ENCODE data around the gene SERINC2. TPM values are rescaled to one million over a fixed set of nuclear protein-coding genes. Genes with fewer than 3 reads are reported as not detected.

Gene SERINC2
- total and polyA plus RNA-seq, 2 experiments from 2014 or later, result 20.5 to 23.3 TPM

- peaks cover 3% of the 10 kb centered on the region; the same call in 1 of the 2 replicates for H3K4me1 ChIP-seq (ENCODE audit: insufficient read depth)
- no peaks in the 10 kb centered on the region for H3K27me3 Mint-ChIP-seq (ENCODE audit: insufficient read depth, low read depth, poor library complexity)
- H3K4me2 ChIP-seq, result no peak overlapping the region
- H3K4me3 Mint-ChIP-seq, result no peak overlapping the region
- H3F3A ChIP-seq (replicated peaks; ENCODE audit: low read depth), result no peaks in the 10 kb centered on the region
- H3K79me2 ChIP-seq (replicated peaks; ENCODE audit: insufficient read depth), result no peaks in the 10 kb centered on the region
- no peaks in the 10 kb centered on the region for H3K36me3 ChIP-seq (ENCODE audit: insufficient read depth)
- no peaks in the 10 kb centered on the region for H4K20me1 ChIP-seq (replicated peaks; ENCODE audit: insufficient read depth)
- 0 out of 2 replicates have a peak overlapping the region, but pooled peaks have one; percentile 63 for H2AFZ ChIP-seq
- H3K27ac ChIP-seq (ENCODE audit: low read depth), result no peak overlapping the region
- H3K9me2 ChIP-seq (ENCODE audit: insufficient read depth), result peaks cover 4% of the 10 kb centered on the region; the same call in 1 of the 2 replicates
- no peak overlapping the region for H3K4me3 ChIP-seq
- H3K27me3 ChIP-seq (ENCODE audit: insufficient read depth), result no peaks in the 10 kb centered on the region
- peak overlapping the region; percentile 32; the same call in 1 of the 2 replicates for H3K27ac Mint-ChIP-seq
- H3K9me3 Mint-ChIP-seq, result peaks cover 24% of the 10 kb centered on the region
- peaks cover 8% of the 10 kb centered on the region for H3K4me1 Mint-ChIP-seq
- H3K36me3 Mint-ChIP-seq (ENCODE audit: low read depth), result peaks cover 5% of the 10 kb centered on the region; the same call in 1 of the 3 replicates
- ATAC-seq (no peak), DNase-seq (ENCODE audit: low spot score) (no peak)
- TF ChIP-seq ZNF114 (CRISPR knock-in tag; IDR thresholded peaks at IDR 0.05), result no peak
- TF ChIP-seq JUNB (IDR thresholded peaks at IDR 0.05; ENCODE audit: unreplicated experiment), result no peak
- TF ChIP-seq NANOG (IDR thresholded peaks at IDR 0.05; ENCODE audit: borderline replicate concordance), result no peak
- TF ChIP-seq ZNF462 (CRISPR knock-in tag; IDR thresholded peaks at IDR 0.05), result no peak
- TF ChIP-seq CREB1 (CRISPR knock-in tag; IDR thresholded peaks at IDR 0.05; ENCODE audit: low read depth), result no peak
- TF ChIP-seq STAT1 (IDR thresholded peaks at IDR 0.05; ENCODE audit: unreplicated experiment), result no peak
- no peak for TF ChIP-seq EZH2phosphoT487 (IDR thresholded peaks at IDR 0.05; ENCODE audit: unreplicated experiment)
Measured at GRCh38 chr1:31476891-31477846, 64.2 kb downstream of the SERINC2 start.

All from GM23338 (cell line).